BE2C (cell line): ENCODE results near the gene STUB1.

ENCODE experiments used
- DNase-seq: peaks from one replicate; pipeline ENCODE4 v3.0.0-alpha.2; 2020
- H3K27me3 ChIP-seq: fragments of 250-450 bp; sonication (Bioruptor Pico); 2 replicates; pipeline ENCODE4 v1.5.1; 2020; ENCODE audit warnings: mild to moderate bottlenecking
- H3K36me3 ChIP-seq: fragments of 250-450 bp; sonication (Bioruptor Pico); 2 replicates; pipeline ENCODE4 v1.5.1; 2020; ENCODE audit warnings: mild to moderate bottlenecking
- H3K4me1 ChIP-seq: fragments of 250-450 bp; sonication (Bioruptor Pico); 2 replicates; pipeline ENCODE4 v1.5.1; 2020
- H3K4me3 ChIP-seq: 2 replicates; pipeline ENCODE4 v1.5.1; 2011; ENCODE audit warnings: low read depth, low read length
- H3K9me3 ChIP-seq: fragments of 250-450 bp; sonication (Bioruptor Pico); 2 replicates; pipeline ENCODE4 v1.5.1; 2020
- TF ChIP-seq, protein P1 (sequence below): IDR thresholded peaks from 2 replicates; pipeline ENCODE4 v1.5.1; 2012; ENCODE audit warnings: mild to moderate bottlenecking, low read depth, low read length

STUB1 gene

DNA sequence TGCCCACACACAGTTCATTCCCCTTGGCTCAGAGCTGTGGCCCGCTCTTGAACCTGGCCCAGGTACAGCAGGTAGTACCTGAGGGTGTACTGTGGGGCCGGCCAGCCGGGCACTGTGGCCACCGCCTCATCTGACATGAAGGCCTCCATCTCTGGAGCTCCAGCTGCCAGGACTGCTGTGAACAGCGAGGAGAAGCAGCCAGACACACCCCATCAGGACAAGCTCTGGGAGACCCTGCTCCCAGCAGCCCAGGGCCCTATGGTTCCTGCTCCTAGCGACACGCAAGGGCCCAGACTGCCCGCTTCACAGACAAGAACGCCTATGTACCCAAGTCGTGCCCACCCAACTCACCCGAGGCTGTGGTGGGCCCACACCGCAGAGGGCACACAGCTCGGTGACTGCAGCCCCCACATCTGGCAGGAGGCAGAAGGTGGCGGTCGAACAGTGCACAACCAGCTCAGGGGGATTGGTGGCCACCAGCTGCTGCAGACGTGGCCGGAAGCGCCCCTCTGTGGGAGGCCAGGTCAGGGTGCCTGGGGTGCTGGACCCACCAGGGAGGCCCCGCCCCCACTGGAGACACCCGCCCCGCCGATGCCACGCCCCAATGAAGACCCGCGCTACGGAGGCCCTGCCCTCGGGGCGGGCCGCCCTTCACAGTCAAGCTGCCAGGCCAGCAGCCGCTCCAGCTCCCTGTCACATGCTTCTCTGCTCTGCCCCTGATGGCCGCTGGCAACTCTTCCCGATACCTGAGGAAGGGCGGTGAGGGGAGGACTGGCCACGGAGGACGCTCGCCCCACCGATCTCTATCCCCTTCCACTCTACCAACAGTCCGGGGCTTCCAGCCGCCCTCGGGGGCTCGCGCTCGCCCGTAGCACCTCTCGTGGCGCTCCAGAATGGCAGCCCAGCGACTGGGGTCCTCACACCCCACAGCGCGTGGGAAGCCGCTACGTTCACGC, 1.1 kb upstream of the STUB1 start:
- H3K4me3 ChIP-seq, result peak overlapping the region; percentile 58
- DNase-seq, result peak; percentile 90
- TF ChIP-seq, protein P1, sequence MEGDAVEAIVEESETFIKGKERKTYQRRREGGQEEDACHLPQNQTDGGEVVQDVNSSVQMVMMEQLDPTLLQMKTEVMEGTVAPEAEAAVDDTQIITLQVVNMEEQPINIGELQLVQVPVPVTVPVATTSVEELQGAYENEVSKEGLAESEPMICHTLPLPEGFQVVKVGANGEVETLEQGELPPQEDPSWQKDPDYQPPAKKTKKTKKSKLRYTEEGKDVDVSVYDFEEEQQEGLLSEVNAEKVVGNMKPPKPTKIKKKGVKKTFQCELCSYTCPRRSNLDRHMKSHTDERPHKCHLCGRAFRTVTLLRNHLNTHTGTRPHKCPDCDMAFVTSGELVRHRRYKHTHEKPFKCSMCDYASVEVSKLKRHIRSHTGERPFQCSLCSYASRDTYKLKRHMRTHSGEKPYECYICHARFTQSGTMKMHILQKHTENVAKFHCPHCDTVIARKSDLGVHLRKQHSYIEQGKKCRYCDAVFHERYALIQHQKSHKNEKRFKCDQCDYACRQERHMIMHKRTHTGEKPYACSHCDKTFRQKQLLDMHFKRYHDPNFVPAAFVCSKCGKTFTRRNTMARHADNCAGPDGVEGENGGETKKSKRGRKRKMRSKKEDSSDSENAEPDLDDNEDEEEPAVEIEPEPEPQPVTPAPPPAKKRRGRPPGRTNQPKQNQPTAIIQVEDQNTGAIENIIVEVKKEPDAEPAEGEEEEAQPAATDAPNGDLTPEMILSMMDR, result no peak
- peaks cover 14% of the 10 kb centered on the region for H3K4me1 ChIP-seq
- no peaks in the 10 kb centered on the region for H3K9me3 ChIP-seq
- peaks cover 30% of the 10 kb centered on the region for H3K36me3 ChIP-seq
- no peaks in the 10 kb centered on the region for H3K27me3 ChIP-seq

DNA sequence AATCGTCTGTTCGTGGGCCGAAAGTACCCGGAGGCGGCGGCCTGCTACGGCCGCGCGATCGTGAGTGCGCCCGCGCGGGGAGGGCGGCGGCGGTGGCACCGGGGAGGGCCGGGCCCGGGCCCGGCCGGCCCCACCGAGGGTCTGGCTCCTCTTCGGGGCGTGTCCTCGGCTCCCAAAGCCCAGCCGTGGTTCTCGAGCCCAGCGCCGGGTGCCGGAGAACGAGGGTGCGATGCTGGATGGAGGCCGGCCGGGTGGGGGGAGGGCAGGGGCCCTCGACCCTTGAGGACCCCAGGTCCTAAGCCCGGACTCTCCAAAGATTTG, 375 bp downstream of the STUB1 start:
- Histone ChIP-seq H3K9me3 (no peaks in the 10 kb centered on the region), H3K4me1 (peaks cover 15% of the 10 kb centered on the region), H3K27me3 (no peaks in the 10 kb centered on the region), H3K36me3 (peaks cover 35% of the 10 kb centered on the region), H3K4me3 (peak overlapping the region; percentile 91)
- DNase-seq, result no peak
- TF ChIP-seq, protein P1, result no peak

DNA sequence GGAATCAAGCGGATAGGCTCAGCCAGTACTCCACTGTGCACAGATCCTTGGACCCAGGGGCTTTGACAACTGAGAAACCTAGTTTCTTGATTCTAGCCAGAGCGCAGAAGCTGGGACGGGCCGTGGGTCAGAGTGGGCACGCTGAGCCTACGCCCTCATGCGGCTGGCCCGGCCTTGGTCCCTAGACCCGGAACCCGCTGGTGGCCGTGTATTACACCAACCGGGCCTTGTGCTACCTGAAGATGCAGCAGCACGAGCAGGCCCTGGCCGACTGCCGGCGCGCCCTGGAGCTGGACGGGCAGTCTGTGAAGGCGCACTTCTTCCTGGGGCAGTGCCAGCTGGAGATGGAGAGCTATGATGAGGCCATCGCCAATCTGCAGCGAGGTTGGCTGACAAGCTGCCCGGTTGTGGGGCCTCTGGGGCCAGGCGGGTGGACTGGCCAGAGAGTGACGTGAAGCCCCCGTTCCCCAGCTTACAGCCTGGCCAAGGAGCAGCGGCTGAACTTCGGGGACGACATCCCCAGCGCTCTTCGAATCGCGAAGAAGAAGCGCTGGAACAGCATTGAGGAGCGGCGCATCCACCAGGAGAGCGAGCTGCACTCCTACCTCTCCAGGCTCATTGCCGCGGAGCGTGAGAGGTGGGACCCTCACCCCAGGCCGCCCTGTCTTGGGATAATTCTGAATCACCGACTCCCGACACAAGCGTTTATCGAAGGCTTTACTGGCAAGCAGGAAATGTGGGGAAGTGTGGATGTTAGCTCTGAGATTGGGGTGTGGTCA, 946 bp downstream of the STUB1 start:
- H3K4me1 ChIP-seq, result peaks cover 15% of the 10 kb centered on the region
- peak; percentile 50 for DNase-seq
- H3K4me3 ChIP-seq, result peak overlapping the region; percentile 91
- TF ChIP-seq, protein P1, result peak; percentile 16; the same call in 1 of the 2 replicates
- no peaks in the 10 kb centered on the region for H3K9me3 ChIP-seq
- peaks cover 41% of the 10 kb centered on the region for H3K36me3 ChIP-seq
- H3K27me3 ChIP-seq, result no peaks in the 10 kb centered on the region

DNA sequence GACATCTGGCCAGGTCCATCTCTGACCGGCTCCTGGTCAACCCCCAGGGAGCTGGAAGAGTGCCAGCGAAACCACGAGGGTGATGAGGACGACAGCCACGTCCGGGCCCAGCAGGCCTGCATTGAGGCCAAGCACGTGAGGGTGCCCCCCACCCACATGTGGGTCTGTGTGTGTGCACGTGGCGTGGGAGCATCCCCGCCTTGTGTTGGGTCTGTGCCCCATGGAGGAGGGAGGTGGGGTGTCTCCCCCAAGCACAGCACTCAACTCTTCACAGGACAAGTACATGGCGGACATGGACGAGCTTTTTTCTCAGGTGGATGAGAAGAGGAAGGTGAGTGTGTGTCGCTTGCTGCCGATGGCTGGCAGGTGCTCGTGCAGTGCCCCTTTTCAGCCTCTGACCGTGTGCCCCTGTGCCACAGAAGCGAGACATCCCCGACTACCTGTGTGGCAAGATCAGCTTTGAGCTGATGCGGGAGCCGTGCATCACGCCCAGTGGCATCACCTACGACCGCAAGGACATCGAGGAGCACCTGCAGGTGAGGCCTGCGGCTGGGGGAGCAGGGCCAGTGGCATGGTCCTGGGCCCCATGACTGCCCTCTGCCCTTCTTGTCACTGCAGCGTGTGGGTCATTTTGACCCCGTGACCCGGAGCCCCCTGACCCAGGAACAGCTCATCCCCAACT, 1.7 kb downstream of the STUB1 start:
- Histone ChIP-seq H3K36me3 (peaks cover 48% of the 10 kb centered on the region), H3K4me1 (peaks cover 15% of the 10 kb centered on the region), H3K4me3 (peak overlapping the region; percentile 91), H3K9me3 (no peaks in the 10 kb centered on the region), H3K27me3 (no peaks in the 10 kb centered on the region)
- peak; percentile 47 for DNase-seq
- TF ChIP-seq, protein P1, result no peak

DNA sequence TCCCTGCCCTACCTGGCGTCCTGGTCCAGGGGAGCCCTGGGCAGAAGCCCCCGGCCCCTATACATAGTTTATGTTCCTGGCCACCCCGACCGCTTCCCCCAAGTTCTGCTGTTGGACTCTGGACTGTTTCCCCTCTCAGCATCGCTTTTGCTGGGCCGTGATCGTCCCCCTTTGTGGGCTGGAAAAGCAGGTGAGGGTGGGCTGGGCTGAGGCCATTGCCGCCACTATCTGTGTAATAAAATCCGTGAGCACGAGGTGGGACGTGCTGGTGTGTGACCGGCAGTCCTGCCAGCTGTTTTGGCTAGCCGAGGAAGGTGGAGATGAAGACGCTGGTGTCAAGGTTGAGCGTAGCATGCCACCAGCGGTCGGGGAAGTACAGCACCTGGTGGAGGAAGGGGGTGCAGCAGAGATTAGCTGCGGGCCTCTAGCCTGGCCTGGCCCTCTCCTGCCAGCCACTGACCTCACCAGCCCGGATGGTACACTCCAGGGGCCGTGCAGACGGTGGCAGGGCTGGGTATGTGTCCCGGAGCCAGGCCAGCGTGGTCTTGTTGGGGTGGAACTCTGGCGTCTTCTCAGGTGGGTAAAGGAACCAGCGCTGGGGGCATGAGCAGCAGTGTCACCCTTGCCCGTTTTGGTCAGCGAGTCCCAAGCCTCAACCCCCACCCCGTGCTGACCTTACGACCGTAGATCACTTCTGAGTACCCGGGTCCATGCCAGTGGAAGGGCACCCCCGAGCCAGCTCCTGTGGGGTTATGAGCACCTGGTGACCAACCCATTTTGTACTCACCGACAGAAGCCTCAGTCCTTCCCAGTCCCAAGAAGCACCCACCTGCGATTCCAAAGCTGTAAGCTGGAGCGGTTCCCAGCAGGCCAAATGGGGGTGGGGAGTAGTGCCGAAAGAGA, 2.5 kb downstream of the STUB1 start:
- TF ChIP-seq, protein P1, result no peak
- H3K9me3 ChIP-seq, result no peaks in the 10 kb centered on the region
- peak overlapping the region; percentile 69 for H3K4me3 ChIP-seq
- peaks cover 51% of the 10 kb centered on the region for H3K36me3 ChIP-seq
- no peak for DNase-seq
- peaks cover 15% of the 10 kb centered on the region for H3K4me1 ChIP-seq
- H3K27me3 ChIP-seq, result no peaks in the 10 kb centered on the region
